Right lobe of liver (tissue), 6 donors: ENCODE data around the gene SLC9A8. TPM values are rescaled to one million over a fixed set of nuclear protein-coding genes. Genes with fewer than 3 reads are reported as not detected.
A peak's percentile ranks its signal among the peaks of the same experiment; 100 is the strongest.

Experiments
- ATAC-seq, 4 donors: fragments of 200-7000 bp; cut with Tn5 transposase; one replicate each; pipeline ENCODE4 v1.9.1; 2020; ENCODE audit warnings: mild to moderate bottlenecking in 4 of 4, moderate library complexity in 4 of 4
- DNase-seq, 3 donors: peaks; one replicate each; pipeline ENCODE4 v3.0.0-alpha.2; 2020
- H3K27ac ChIP-seq, 3 donors: fragments of 200-600 bp; one replicate each; pipeline ENCODE4 v1.8.0; 2022
- H3K27me3 ChIP-seq, 2 donors: fragments of 200-600 bp; one replicate each; pipeline ENCODE4 v1.8.0; 2022
- H3K36me3 ChIP-seq, 4 donors: fragments of 200-600 bp; sonication (generic) in 1 of 4; one replicate each; pipeline versions ENCODE4 v1.5.1 to v1.8.0; 2017 to 2022; ENCODE audit warnings: control low read depth in 1 of 4
- H3K4me1 ChIP-seq, 4 donors: fragments of 200-600 bp; sonication (generic) in 1 of 4; one replicate each; pipeline versions ENCODE4 v1.5.1 to v1.8.0; 2017 to 2022; ENCODE audit warnings: control low read depth in 1 of 4
- H3K4me3 ChIP-seq, 3 donors: fragments of 200-600 bp; one replicate each; pipeline ENCODE4 v1.8.0; 2022
- H3K9me3 ChIP-seq, 4 donors: fragments of 200-600 bp; sonication (generic) in 1 of 4; one replicate each; pipeline versions ENCODE4 v1.5.1 to v1.8.0; 2017 to 2022; ENCODE audit warnings: control low read depth in 1 of 4
- POLR2A ChIP-seq: fragments of 450-650 bp; IDR thresholded peaks from one replicate; pipeline ENCODE4 v1.6.1; 2017; ENCODE audit warnings: antibody characterized with exemption, mild to moderate bottlenecking
- WGBS: methylation state at CpG from one replicate; pipeline ENCODE4 v1.1.6; 2018; ENCODE audit warnings: low coverage, low lambda C conversion rate; ENCODE audit not compliant: insufficient coverage; ENCODE audit errors: missing lambda C conversion rate; 5-methylcytosine and 5-hydroxymethylcytosine counted together
- intact Hi-C, 2 donors: fragments of 100-400 bp; cut with DNase I; formaldehyde crosslinking; loops; one replicate each; pipeline versions ENCODE4 v1.11.2 to v1.14.1; 2022
- total RNA-seq, 6 experiments: library from RNA; depleted of rRNA in 2 of 6; stranded (reverse); fragments of >200 nt in 2 of 6; fragmentation: NEBNext Ultra II Directional in 3 of 6; extraction: Animal tissue kit (Norgen Biotek cat#: 25700) in 3 of 6; gene quantifications; one replicate each; pipeline versions ENCODE4 v1.1.0 to v1.2.4, GENCODE V29; 2016 to 2023
- TF ChIP-seq, protein P1 (sequence below), 4 donors: fragments of 200-600 bp in 3 of 4; fragments of 450-650 bp in 1 of 4; IDR thresholded peaks; one replicate each; pipeline versions ENCODE4 v1.5.1 to v1.8.0; 2016 to 2022; ENCODE audit warnings: antibody characterized with exemption in 4 of 4, mild to moderate bottlenecking in 2 of 4
- donor health status: DM: no; HTN: yes; CAD: no.
- donor health status: DM: no; HTN: no; CAD: no.
- donor health status: DM: no; HTN: no; CAD: no.
- donor health status: DM: no; HTN: yes; CAD: no.
- donor health status: DM: no; HTN: yes; CAD: no.

SLC9A8 gene
- total RNA-seq, 6 experiments from 2014 or later: 6.8 to 10.6 (median 9.6) TPM

DNA sequence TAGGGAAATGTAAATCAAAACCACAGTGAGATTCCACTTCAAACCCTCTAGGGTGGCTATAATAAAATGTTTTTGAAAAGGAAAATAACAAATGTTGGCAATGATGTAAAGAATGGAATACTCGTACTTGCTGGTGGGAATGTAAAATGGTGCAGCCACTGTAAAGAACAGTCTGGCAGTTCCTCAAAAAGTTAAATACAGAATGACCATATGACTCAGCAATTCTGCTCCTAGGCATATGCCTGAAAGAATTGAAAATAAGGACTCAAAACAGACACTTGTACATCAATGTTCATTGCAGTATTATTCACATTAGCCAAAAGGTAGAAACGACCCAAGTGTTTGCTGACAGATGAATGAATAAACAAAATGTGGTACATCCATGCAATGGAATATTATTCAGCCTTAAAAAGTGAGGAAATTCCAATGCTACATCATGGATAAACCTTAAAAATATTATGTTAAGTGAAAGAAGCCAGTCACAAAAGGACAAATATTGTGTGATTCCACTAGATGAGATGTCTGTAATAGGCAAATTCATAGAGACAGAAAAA lies 113.3 kb downstream of the SLC9A8 start:
- peaks cover 0 to 8% (median 3%) of the 10 kb centered on the region in 4 donors for H3K4me1 ChIP-seq
- WGBS: 66% methylated on average over 2 of the region's 2 CpGs
- no peaks in the 10 kb centered on the region for H3K36me3 ChIP-seq
- ATAC-seq (no peak), DNase-seq (no peak)
- H3K27me3 ChIP-seq: no peaks in the 10 kb centered on the region
- TF ChIP-seq, protein P1, sequence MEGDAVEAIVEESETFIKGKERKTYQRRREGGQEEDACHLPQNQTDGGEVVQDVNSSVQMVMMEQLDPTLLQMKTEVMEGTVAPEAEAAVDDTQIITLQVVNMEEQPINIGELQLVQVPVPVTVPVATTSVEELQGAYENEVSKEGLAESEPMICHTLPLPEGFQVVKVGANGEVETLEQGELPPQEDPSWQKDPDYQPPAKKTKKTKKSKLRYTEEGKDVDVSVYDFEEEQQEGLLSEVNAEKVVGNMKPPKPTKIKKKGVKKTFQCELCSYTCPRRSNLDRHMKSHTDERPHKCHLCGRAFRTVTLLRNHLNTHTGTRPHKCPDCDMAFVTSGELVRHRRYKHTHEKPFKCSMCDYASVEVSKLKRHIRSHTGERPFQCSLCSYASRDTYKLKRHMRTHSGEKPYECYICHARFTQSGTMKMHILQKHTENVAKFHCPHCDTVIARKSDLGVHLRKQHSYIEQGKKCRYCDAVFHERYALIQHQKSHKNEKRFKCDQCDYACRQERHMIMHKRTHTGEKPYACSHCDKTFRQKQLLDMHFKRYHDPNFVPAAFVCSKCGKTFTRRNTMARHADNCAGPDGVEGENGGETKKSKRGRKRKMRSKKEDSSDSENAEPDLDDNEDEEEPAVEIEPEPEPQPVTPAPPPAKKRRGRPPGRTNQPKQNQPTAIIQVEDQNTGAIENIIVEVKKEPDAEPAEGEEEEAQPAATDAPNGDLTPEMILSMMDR (IDR thresholded peaks at IDR 0.05): no peak
- TF ChIP-seq POLR2A: no peak
- H3K27ac ChIP-seq: no peak overlapping the region
- no peaks in the 10 kb centered on the region for H3K9me3 ChIP-seq
- intact Hi-C loops: no loop called here
- no peak overlapping the region for H3K4me3 ChIP-seq

DNA sequence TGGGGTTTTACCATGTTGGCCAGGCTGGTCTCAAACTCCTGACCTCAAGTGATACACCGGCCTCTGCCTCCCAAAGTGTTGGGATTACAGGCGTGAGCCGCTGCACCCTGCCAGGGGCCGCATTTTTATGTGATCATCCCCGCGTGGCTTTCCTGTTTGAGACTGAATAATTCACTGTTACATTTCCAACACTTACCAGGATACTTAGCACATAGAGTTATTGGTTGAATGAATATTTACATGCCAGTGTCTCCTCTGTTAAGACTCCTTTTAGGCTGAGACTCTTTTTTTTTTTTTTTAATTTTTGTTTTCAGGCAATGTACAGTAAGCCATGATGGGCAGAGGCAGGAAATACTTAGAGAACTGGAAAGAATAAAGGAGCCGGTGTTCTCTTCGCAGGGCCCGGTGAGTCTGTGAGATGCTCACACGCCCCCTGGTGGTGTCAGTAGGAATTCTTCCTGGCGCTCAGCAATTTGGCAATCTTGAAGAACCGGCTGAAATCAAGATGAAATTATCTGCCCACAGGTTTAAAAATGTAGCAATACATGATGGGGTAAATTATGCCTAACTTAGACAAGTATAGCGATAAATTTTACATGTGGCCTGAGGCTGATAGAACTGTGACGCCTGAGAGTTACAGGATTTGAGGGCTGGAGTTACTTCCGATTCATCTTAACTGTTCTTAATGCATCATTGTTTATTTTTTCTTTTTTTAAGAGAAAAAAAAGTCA lies 115.9 kb downstream of the SLC9A8 start:
- WGBS: 15% methylated on average over 15 of the region's 15 CpGs
- Histone ChIP-seq H3K36me3 (no peaks in the 10 kb centered on the region), H3K9me3 (no peaks in the 10 kb centered on the region), H3K4me1 (peaks cover 0 to 6% (median under 1%) of the 10 kb centered on the region in 4 donors), H3K4me3 (no peak overlapping the region), H3K27me3 (no peaks in the 10 kb centered on the region), H3K27ac (no peak overlapping the region)
- intact Hi-C loops: no loop called here
- peak; percentile 74 to 78 (median 75) for DNase-seq
- TF ChIP-seq, protein P1 (IDR thresholded peaks at IDR 0.05): peak; percentile 86 to 96 (median 92)
- TF ChIP-seq POLR2A: no peak
- ATAC-seq: peak; percentile 87 to 95 (median 89)

DNA sequence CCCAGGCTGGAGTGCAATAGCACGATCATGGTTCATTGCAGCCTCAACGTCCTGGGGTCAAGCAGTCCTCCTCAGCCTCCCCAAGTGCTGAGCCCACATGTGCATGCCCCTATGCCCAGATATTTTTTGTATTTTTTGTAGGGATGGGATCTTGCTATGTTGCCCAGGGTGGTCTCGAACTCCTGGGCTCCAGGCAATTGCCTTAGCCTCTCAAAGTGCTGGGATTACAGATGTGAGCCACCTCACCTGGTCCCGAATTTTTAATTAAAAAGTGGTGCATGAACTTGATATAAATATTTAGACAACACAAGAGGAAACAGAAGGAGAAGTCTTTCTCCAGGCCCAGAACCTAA lies 116.5 kb downstream of the SLC9A8 start:
- no peaks in the 10 kb centered on the region for H3K36me3 ChIP-seq
- no peak overlapping the region for H3K27ac ChIP-seq
- no peaks in the 10 kb centered on the region for H3K9me3 ChIP-seq
- intact Hi-C loops: no loop called here
- ATAC-seq: no peak
- H3K4me3 ChIP-seq: no peak overlapping the region
- 26% methylated on average over 4 of the region's 4 CpGs for WGBS
- DNase-seq: no peak
- H3K4me1 ChIP-seq: peaks cover 0 to 4% (median 0%) of the 10 kb centered on the region in 4 donors
- no peaks in the 10 kb centered on the region for H3K27me3 ChIP-seq
- TF ChIP-seq, protein P1 (IDR thresholded peaks at IDR 0.05): no peak
- TF ChIP-seq POLR2A: no peak

DNA sequence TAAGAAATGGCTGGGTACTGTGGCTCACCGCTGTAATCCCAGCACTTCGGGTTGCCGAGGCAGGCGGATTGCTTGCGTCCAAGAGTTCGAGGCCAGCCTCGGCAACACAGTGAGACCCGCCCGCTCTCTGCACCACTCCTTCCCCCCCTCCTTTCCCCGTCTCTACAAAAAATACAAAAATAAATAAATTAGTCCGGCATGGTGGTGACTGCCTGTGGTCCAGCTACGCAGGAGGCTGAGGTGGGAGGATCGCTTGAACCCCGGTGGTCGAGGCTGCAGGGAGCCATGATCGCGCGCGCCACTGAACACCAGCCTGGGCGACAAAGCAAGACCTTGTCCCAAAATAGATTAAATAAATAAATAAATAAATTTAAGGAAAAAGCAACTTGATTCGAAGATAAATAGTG lies 123.1 kb downstream of the SLC9A8 start:
- H3K27me3 ChIP-seq: no peaks in the 10 kb centered on the region
- ATAC-seq (peak in 3 of 4 donors; percentile 2 to 8 (median 3)), DNase-seq (peak in 1 of 3 donors; percentile 62)
- H3K27ac ChIP-seq: peak overlapping the region; percentile 94 to 97 (median 96)
- 24% methylated on average over 21 of the region's 21 CpGs for WGBS
- TF ChIP-seq, protein P1 (IDR thresholded peaks at IDR 0.05): no peak
- no peak for TF ChIP-seq POLR2A
- peaks cover 0 to 7% (median 0%) of the 10 kb centered on the region in 4 donors for H3K36me3 ChIP-seq
- H3K4me3 ChIP-seq: peak overlapping the region; percentile 90 to 100 (median 97)
- intact Hi-C loops: no loop called here
- peaks cover 3 to 36% (median 12%) of the 10 kb centered on the region in 4 donors for H3K4me1 ChIP-seq
- H3K9me3 ChIP-seq: no peaks in the 10 kb centered on the region
